C4-2B (cell line): ENCODE measurements around the gene PIGB.

Experiments used
- CTCF ChIP-seq: fragments of 450-650 bp; conservative IDR thresholded peaks from 2 replicates; pipeline ENCODE4 v1.5.1; 2017; ENCODE audit warnings: mild to moderate bottlenecking
- ZFX ChIP-seq: fragments of 450-650 bp; IDR thresholded peaks from 2 replicates; pipeline ENCODE4 v1.6.1; 2017

- TF ChIP-seq CTCF, result no peak
- TF ChIP-seq ZFX, result no peak
These were observed 41.3 kb upstream of the PIGB start for GRCh38 chr15:55277715-55278114.
